Forelimb muscle (tissue), 1 donor: ENCODE measurements around the gene RPL27. TPM values are rescaled to one million over a fixed set of nuclear protein-coding genes. Genes with fewer than 3 reads are reported as not detected.
"Not testable (repeated sequence)": the region's sequence is repeated elsewhere in the genome, so short reads cannot be mapped to it uniquely, and the experiment has no call there.

Experiments
- DNase-seq: peaks from one replicate; pipeline ENCODE4 v3.0.0-alpha.2; 2013; ENCODE audit warnings: low read depth
- polyA plus RNA-seq: library from polyadenylated mRNA; unstranded; fragments of 120-200 nt; gene quantifications from one replicate; pipeline ENCODE4 v1.2.1, GENCODE V29; 2013; ENCODE audit not compliant: insufficient read length

Gene RPL27
- 2,614 TPM for polyA plus RNA-seq

GRCh38 chr17:42997984-42998938 lies at the start of gene RPL27:
Gene RPL27, plus strand, starts transcription at chr17:42998419. Its CDS starts 332 bp downstream, at chr17:42998751.
- DNase-seq = peak; percentile 99

- no peak for DNase-seq
Observed at GRCh38 chr17:42950044-42950783, 48.0 kb upstream of the RPL27 start.

GRCh38 chr17:42953669-42954068 lies 44.5 kb upstream of the RPL27 start:
- no peak for DNase-seq

- peak; percentile 84 for DNase-seq
Observed at GRCh38 chr17:42964161-42964932, 33.9 kb upstream of the RPL27 start, which contains the start of gene AARSD1. Gene AARSD1, minus strand, starts transcription at chr17:42964454. Its CDS starts 14 bp downstream, at chr17:42964440.

GRCh38 chr17:42967925-42968324 lies 30.3 kb upstream of the RPL27 start:
- DNase-seq = no peak

- no peak for DNase-seq
Observed at GRCh38 chr17:42969001-42969581, 29.1 kb upstream of the RPL27 start.

GRCh38 chr17:42971589-42971988 lies 26.6 kb upstream of the RPL27 start:
- DNase-seq = no peak

- not testable (repeated sequence) for DNase-seq
Observed at GRCh38 chr17:42973323-42973722, 24.9 kb upstream of the RPL27 start.

GRCh38 chr17:42975265-42975664 lies 23.0 kb upstream of the RPL27 start:
- DNase-seq = no peak

- not testable (repeated sequence) for DNase-seq
Observed at GRCh38 chr17:42975701-42976100, 22.5 kb upstream of the RPL27 start.

- DNase-seq = no peak
Observed at GRCh38 chr17:42979511-42980273, 18.5 kb upstream of the RPL27 start, which contains the start of gene PTGES3L. Gene PTGES3L, minus strand, starts transcription at chr17:42980080. Its CDS starts 27 bp downstream, at chr17:42980053.

GRCh38 chr17:42980274-42980765 lies 17.9 kb upstream of the RPL27 start, which contains the start of gene RUNDC1:
Gene RUNDC1, plus strand, starts transcription at chr17:42980565. Its CDS starts 12 bp downstream, at chr17:42980577.
- DNase-seq = no peak

- no peak for DNase-seq
Observed at GRCh38 chr17:42980766-42981397, 17.3 kb upstream of the RPL27 start.

- no peak for DNase-seq
Observed at GRCh38 chr17:42982266-42982665, 16.0 kb upstream of the RPL27 start.

- DNase-seq = no peak
Observed at GRCh38 chr17:42985225-42985624, 13.0 kb upstream of the RPL27 start.

GRCh38 chr17:42989141-42989540 lies 9.1 kb upstream of the RPL27 start:
- DNase-seq = no peak

- DNase-seq = no peak
Observed at GRCh38 chr17:42989726-42990652, 8.2 kb upstream of the RPL27 start.

- DNase-seq = no peak
Observed at GRCh38 chr17:42991471-42991870, 6.7 kb upstream of the RPL27 start.
